Neutrophil (primary cell): Measurements from ENCODE around the gene SV2B.

Experiments
- H3K27ac ChIP-seq: fragments of 200-600 bp; sonication (generic); 2 replicates; pipeline ENCODE4 v1.5.1; 2016; ENCODE audit warnings: mild to moderate bottlenecking, moderate library complexity
- H3K27me3 ChIP-seq: fragments of 200-600 bp; sonication (generic); 2 replicates; pipeline ENCODE4 v1.6.0; 2016; ENCODE audit warnings: mild to moderate bottlenecking
- H3K36me3 ChIP-seq: fragments of 200-600 bp; sonication (generic); 2 replicates; pipeline ENCODE4 v1.5.1; 2017
- H3K4me1 ChIP-seq, 2 experiments: fragments of 200-600 bp in 1 of 2; sonication (generic) in 1 of 2; 1 replicate in 1 of 2; 2 replicates in 1 of 2; pipeline versions ENCODE4 v1.5.1 to v1.6.1; 2013 to 2016; ENCODE audit warnings: low read depth in 1 of 2, low read length in 1 of 2, mild to moderate bottlenecking in 1 of 2, moderate library complexity in 1 of 2; ENCODE audit not compliant: control insufficient read depth in 1 of 2, insufficient read depth in 1 of 2
- H3K4me3 ChIP-seq, 2 experiments: fragments of 200-600 bp in 1 of 2; sonication (generic) in 1 of 2; 1 replicate in 1 of 2; 2 replicates in 1 of 2; pipeline ENCODE4 v1.5.1; 2013 to 2016; ENCODE audit warnings: low read depth in 1 of 2, low read length in 1 of 2, mild to moderate bottlenecking in 1 of 2, moderate library complexity in 1 of 2
- H3K9me3 ChIP-seq: fragments of 200-600 bp; sonication (generic); 2 replicates; pipeline ENCODE4 v1.5.1; 2016
- TF ChIP-seq, protein P1 (sequence below): fragments of 200-600 bp; sonication (generic); IDR thresholded peaks from 2 replicates; pipeline ENCODE4 v1.5.1; 2016; ENCODE audit warnings: antibody characterized with exemption

The SV2B gene

DNA sequence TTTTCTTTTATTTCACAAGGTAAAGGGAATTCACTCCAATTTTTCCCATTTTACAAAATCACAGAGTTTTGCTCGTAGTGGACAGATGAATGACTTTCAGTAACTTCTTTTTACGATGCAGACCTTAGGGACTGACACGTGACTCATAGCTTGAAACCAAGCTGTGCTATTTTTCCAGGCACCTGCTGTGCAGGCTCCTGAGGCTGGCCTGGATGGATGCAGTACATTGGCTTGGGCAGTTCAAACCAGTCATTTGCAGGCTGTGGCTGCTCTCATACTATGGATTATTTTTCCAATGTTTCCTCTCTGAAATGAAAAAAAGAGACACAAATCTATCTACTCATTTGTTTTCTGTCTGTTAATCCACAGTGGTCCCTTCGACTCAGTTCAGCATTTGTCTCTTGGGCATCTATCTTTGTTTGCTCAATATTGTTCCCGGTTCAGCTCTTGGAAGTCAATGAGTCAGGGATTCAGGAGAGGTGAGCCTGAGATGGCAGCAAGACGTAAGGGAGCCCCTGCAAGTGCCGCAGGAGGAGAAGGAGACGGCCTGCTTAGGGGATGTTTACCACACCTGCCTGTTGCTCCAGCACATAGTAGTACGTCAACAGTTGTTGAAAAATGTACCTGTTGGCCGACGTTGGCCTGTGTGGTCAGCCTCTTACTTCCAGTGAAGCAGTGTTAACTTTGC, 92.8 kb downstream of the SV2B start:
- Histone ChIP-seq H3K36me3 (no peaks in the 10 kb centered on the region), H3K27ac (no peak overlapping the region), H3K27me3 (peaks cover 36% of the 10 kb centered on the region), H3K4me3 (no peak overlapping the region), H3K9me3 (no peaks in the 10 kb centered on the region), H3K4me1 (peaks cover 6 to 9% of the 10 kb centered on the region in 2 experiments)
- TF ChIP-seq, protein P1, sequence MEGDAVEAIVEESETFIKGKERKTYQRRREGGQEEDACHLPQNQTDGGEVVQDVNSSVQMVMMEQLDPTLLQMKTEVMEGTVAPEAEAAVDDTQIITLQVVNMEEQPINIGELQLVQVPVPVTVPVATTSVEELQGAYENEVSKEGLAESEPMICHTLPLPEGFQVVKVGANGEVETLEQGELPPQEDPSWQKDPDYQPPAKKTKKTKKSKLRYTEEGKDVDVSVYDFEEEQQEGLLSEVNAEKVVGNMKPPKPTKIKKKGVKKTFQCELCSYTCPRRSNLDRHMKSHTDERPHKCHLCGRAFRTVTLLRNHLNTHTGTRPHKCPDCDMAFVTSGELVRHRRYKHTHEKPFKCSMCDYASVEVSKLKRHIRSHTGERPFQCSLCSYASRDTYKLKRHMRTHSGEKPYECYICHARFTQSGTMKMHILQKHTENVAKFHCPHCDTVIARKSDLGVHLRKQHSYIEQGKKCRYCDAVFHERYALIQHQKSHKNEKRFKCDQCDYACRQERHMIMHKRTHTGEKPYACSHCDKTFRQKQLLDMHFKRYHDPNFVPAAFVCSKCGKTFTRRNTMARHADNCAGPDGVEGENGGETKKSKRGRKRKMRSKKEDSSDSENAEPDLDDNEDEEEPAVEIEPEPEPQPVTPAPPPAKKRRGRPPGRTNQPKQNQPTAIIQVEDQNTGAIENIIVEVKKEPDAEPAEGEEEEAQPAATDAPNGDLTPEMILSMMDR = no peak

DNA sequence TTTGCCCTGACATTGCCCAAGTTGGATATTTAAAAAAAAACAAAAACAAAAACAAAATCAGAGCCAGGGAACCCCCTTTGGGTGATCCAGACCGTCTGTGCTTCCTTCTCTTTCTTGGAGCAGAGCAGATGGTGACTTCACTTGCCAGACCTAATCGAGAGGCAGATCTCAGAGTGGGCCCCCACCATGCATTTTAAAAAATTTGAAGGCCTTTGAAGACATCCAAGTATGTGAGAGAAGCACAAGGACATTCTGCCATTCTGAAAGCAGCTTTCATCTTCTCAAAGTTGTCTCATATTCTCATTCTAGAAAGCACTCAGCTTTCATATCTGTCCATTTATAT, 93.3 kb downstream of the SV2B start:
- Histone ChIP-seq H3K27ac (no peak overlapping the region), H3K9me3 (no peaks in the 10 kb centered on the region), H3K36me3 (no peaks in the 10 kb centered on the region), H3K27me3 (peaks cover 36% of the 10 kb centered on the region), H3K4me3 (no peak overlapping the region), H3K4me1 (peaks cover 6 to 9% of the 10 kb centered on the region in 2 experiments)
- TF ChIP-seq, protein P1 = no peak

DNA sequence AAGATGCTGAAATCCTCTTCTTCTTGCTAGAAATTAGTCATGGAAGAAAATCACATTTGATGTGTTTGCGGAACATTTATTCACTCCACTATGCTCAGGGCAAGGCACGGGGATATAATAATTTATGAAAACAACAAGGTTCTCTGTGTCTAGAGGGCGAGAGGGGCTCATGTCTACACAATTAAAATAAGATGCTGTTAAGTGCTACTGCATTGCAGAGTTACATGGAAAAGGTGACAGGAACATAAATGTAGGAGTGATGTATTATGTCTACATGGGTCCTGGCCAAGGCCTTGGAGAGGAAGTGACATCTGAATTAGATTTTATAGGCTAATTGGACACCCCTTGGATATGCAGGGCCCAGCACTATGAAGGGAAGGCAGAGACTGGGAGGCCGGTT, 96.1 kb downstream of the SV2B start:
- H3K4me1 ChIP-seq = peaks cover 6 to 9% of the 10 kb centered on the region in 2 experiments
- H3K4me3 ChIP-seq = no peak overlapping the region
- H3K9me3 ChIP-seq = no peaks in the 10 kb centered on the region
- TF ChIP-seq, protein P1 = no peak
- no peak overlapping the region for H3K27ac ChIP-seq
- peaks cover 40% of the 10 kb centered on the region for H3K27me3 ChIP-seq
- H3K36me3 ChIP-seq = no peaks in the 10 kb centered on the region

DNA sequence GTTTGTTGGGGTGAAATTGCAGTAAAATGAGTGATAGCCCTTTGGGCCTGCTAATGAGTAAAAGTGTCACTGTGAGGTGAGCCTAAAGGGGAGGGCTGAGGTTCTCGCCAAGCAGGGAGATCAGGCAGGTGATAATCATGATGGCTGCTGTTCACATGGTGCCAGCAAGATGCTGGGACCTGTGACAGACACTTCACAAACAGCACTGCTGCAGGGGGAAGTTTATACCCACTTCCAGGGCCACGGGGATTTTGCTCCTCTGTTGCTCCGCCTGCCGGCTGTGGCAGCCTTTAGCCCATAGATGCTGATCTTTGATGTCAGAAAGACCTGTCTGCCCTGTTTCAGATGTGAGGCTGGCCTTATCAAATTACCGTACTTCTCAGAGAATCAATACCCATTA, 96.7 kb downstream of the SV2B start:
- H3K27me3 ChIP-seq = peaks cover 40% of the 10 kb centered on the region
- TF ChIP-seq, protein P1 = no peak
- H3K4me1 ChIP-seq = peaks cover 6 to 9% of the 10 kb centered on the region in 2 experiments
- no peaks in the 10 kb centered on the region for H3K9me3 ChIP-seq
- no peaks in the 10 kb centered on the region for H3K36me3 ChIP-seq
- no peak overlapping the region for H3K27ac ChIP-seq
- no peak overlapping the region for H3K4me3 ChIP-seq

DNA sequence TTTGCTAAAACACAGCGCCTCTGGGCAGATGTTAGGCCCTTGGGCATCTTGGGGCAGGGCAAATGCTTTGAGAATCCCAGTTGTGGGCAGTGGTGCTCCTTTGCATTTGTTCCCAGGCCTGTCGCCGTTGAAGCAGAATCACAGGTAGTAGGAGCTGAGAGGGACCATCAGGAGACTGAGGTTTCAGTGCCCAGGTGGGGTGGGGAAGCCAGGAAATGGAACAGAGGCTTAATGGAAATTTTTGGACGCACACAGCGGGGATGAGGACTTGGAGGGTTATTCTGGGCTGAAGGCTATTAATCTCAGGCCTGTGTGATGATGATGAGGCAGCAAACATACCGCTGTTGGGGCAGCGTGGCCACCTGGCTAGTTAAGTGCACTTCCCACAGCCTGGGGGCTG, 99.5 kb downstream of the SV2B start:
- H3K9me3 ChIP-seq = no peaks in the 10 kb centered on the region
- H3K36me3 ChIP-seq = no peaks in the 10 kb centered on the region
- TF ChIP-seq, protein P1 = no peak
- peaks cover 35% of the 10 kb centered on the region for H3K27me3 ChIP-seq
- H3K27ac ChIP-seq = no peak overlapping the region
- H3K4me1 ChIP-seq = peaks cover 6 to 9% of the 10 kb centered on the region in 2 experiments
- H3K4me3 ChIP-seq = no peak overlapping the region
